GM18867 (cell line): ENCODE results near the gene DUSP21.
"Not testable (repeated sequence)": the region's sequence is repeated elsewhere in the genome, so short reads cannot be mapped to it uniquely, and the experiment has no call there.

Experiments used
- ATAC-seq: cut with Tn5 transposase; IDR thresholded peaks from one replicate; pipeline ENCODE4 v1.9.1; 2021; ENCODE audit warnings: mild to moderate bottlenecking, moderate library complexity; ENCODE audit not compliant: unreplicated experiment

The DUSP21 gene

GRCh38 chrX:44875185-44875489 lies 31.3 kb downstream of the DUSP21 start:
- ATAC-seq = no peak

DNA sequence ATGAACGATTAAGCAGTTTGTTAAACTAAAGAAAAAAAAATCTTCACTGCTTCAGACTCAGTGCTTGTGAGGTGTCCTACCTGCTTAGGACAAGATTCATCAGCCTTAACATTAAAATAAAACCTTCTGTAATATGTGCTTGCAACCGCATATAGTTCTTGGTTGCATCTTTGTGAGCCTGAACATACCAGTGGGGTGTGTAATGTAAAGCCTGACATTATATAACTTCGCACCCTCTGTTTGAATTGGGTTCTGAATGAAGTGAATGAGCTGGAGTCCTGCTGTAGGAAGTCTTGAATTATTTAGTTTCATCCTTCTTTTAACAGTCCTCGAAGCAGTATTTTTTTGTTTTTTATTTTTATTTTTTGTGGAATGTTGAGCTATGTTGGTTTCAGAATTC lies 32.3 kb downstream of the DUSP21 start:
- ATAC-seq = no peak

GRCh38 chrX:44876767-44877166 lies 32.9 kb downstream of the DUSP21 start:
- ATAC-seq = no peak

DNA sequence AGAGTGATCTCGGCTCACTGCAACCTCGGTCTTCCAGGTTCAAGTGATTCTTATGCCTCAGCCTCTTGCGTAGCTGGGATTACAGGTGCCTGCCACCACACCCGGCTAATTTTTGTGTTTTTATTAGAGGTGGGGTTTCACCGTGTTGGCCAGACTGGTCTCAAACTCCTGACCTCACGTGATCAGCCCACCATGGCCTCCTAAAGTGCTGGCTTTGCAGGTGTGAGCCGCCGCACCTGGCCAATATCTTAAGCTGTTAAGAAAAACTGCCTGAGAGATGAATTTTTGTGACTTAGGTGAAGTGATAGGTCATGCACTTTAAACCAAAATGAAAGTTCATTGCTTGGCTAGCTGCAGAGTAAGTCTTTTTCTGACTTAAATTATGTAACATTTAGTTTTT lies 35.0 kb downstream of the DUSP21 start:
- no peak for ATAC-seq

- no peak for ATAC-seq
Measured at GRCh38 chrX:44881549-44881948, 37.7 kb downstream of the DUSP21 start.

DNA sequence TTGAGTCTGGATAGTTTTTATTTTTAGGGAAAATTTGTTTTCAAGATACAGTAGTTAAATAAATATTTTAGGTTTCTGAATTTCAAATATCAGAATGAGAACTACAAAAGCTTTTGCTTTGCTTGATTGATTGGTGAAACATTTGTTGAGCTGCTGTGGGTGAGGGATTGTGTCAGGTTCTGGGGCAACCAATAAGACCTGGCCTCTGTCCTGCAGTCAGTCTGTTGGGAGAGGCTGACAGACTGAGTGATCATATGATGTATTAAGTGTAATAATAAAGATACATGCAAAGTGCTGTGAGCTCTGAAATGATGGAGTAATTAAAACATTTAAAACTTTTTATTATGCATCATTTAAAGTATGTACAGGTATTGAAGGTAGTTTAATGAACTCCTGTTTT lies 38.8 kb downstream of the DUSP21 start:
- ATAC-seq = no peak

- no peak for ATAC-seq
Measured at GRCh38 chrX:44884944-44885343, 41.1 kb downstream of the DUSP21 start.

DNA sequence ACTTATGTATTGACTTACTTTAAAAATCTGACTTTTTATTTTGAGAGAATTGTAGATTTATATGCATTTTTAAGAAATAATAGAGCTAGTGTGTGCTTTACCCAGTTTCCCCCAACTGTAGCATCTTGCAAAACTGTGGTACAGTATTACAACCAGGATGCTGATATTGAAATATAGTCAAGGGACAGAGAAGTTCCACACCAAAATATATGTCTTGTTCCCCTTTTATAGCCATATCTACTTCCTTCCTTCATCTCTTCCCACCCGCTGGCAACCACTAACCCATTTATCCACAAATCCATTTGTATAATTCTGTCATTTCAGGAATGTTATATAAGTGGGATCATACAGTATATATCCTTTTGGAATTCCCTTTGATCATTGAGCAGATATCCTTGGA lies 46.0 kb downstream of the DUSP21 start:
- no peak for ATAC-seq

DNA sequence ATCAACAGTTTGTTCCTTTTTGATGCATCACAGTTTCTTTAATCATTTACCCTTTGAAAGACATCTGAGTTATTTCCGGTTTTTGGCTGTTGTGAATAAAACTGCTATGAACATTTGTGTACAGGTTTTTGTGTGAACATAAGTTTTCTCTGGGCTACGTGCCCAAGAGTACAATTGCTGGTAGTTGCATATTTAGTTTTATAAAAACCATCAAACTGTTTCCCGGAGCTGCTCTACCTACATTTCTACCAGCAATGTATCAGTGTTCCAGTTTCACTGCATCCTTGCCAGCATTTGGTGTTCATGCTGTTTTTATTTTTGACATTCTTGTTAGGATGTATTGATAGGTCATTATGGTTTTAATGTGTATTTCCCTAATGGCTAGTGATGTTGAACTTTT lies 46.4 kb downstream of the DUSP21 start:
- ATAC-seq = no peak

DNA sequence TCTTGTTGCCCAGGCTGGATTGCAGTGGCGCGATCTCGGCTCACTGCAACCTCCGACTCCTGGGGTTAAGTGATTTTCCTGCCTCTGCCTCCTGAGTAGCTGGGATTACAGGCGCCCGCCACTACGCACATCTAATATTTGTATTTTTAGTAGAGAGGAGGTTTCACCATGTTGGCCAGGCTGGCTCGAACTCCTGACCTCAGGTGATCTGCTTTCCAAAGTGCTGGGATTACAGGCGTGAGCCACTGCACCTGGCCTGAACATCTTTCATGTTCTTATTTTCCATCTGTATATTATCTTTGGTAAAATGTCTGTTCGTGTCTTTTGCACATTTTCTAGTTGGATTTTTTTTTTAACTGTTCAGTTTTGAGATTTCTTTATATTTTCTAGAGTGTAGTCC lies 46.9 kb downstream of the DUSP21 start:
- ATAC-seq = not testable (repeated sequence)

DNA sequence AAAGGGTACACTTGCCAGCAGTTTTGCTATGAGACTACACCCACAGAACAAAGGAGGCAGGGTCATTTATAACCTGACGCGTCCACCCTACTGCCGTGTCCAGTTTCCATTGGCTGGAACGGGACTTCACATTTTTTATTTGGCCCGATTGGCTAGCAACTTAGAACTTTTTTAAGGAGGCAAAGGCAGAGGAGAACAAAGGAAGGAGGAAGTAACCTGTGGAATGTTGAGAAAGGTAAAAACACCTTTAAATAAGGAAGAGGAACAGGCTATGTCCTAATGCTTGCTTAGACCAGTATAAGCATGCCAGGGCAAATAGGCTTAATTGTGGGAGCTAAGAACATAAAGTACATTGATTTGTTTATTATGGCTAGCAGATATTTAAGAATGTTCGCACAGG lies 47.8 kb downstream of the DUSP21 start:
- ATAC-seq = no peak
